Neural crest cell (in vitro differentiated cells): ENCODE measurements around the gene PDSS1. TPM values are rescaled to one million over a fixed set of nuclear protein-coding genes. Genes with fewer than 3 reads are reported as not detected.

Experiments used
- DNase-seq: peaks from one replicate; pipeline ENCODE4 v3.0.0; 2021; ENCODE audit warnings: low read depth, mixed read lengths, low spot score
- H3K27ac Mint-ChIP-seq: one replicate; pipeline ENCODE4 v1.8.0; 2021; ENCODE audit warnings: mild to moderate bottlenecking, mixed read lengths; ENCODE audit not compliant: unreplicated experiment
- H3K27me3 Mint-ChIP-seq: 2 replicates; pipeline ENCODE4 v1.8.0; 2021; ENCODE audit warnings: low read depth, mild to moderate bottlenecking, mixed read lengths
- H3K36me3 Mint-ChIP-seq: 2 replicates; pipeline ENCODE4 v1.8.0; 2021; ENCODE audit warnings: low read depth, mild to moderate bottlenecking, mixed read lengths
- H3K4me1 Mint-ChIP-seq: 2 replicates; pipeline ENCODE4 v1.8.0; 2021; ENCODE audit warnings: mixed read lengths
- H3K4me3 Mint-ChIP-seq: one replicate; pipeline ENCODE4 v1.8.0; 2021; ENCODE audit warnings: mild to moderate bottlenecking, mixed read lengths
- H3K9me3 Mint-ChIP-seq: 2 replicates; pipeline ENCODE4 v1.8.0; 2021; ENCODE audit warnings: mixed read lengths
- total RNA-seq: library from RNA; stranded (reverse); gene quantifications from 2 replicates; pipeline ENCODE4 v1.2.1, GENCODE V29; 2021
- TF ChIP-seq, protein P1 (sequence below): fragments of 200-600 bp; sonication (generic); conservative IDR thresholded peaks from 2 replicates; pipeline ENCODE4 v1.5.0; 2021; ENCODE audit warnings: antibody characterized with exemption, mild to moderate bottlenecking

Gene PDSS1
- total RNA-seq, 1 donor from 2014 or later = 16.7 TPM

DNA sequence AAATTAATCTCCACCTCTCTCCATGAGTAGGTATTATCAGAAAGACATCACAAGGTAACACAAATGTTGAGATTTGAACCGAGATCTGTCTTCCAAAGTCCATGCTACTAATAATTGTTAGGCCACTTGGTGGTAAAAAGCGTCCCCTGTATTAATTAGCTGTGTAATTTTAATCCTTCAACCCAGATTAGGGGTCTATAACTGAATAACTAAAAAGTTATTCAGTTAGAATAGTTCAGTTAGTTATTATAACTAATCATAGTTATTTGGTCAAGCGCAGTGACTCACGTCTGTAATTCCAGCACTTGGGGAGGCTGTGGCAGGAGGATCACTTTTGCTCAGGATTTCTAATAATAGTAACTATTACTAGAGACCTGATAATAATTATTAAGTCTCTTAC, 5.6 kb downstream of the PDSS1 start:
- Mint-ChIP-seq H3K27me3 (no peaks in the 10 kb centered on the region), H3K4me3 (no peak overlapping the region), H3K9me3 (no peaks in the 10 kb centered on the region), H3K27ac (no peak overlapping the region), H3K4me1 (peaks cover 16% of the 10 kb centered on the region), H3K36me3 (peaks cover 29% of the 10 kb centered on the region)
- TF ChIP-seq, protein P1, sequence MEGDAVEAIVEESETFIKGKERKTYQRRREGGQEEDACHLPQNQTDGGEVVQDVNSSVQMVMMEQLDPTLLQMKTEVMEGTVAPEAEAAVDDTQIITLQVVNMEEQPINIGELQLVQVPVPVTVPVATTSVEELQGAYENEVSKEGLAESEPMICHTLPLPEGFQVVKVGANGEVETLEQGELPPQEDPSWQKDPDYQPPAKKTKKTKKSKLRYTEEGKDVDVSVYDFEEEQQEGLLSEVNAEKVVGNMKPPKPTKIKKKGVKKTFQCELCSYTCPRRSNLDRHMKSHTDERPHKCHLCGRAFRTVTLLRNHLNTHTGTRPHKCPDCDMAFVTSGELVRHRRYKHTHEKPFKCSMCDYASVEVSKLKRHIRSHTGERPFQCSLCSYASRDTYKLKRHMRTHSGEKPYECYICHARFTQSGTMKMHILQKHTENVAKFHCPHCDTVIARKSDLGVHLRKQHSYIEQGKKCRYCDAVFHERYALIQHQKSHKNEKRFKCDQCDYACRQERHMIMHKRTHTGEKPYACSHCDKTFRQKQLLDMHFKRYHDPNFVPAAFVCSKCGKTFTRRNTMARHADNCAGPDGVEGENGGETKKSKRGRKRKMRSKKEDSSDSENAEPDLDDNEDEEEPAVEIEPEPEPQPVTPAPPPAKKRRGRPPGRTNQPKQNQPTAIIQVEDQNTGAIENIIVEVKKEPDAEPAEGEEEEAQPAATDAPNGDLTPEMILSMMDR = no peak
- no peak for DNase-seq

DNA sequence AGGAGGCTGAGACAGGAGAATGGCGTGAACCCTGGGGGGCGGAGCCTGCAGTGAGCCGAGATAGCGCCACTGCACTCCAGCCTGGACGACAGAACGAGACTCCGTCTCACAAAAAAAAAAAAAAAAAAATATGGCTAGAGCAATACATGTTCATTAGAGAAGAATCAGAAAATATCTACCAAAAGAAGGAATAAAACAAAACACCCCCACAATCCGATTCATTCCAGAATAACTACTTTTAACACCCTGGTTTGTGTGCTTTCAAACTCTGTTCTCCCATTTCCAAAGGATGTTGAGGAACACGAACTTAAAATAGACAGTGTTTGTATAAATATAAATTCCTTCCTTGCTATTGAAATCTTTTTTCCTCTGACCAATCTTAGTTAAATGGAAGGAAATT, 6.5 kb downstream of the PDSS1 start:
- H3K4me1 Mint-ChIP-seq = peaks cover 8% of the 10 kb centered on the region
- no peak overlapping the region for H3K27ac Mint-ChIP-seq
- H3K4me3 Mint-ChIP-seq = no peak overlapping the region
- DNase-seq = no peak
- TF ChIP-seq, protein P1 = no peak
- no peaks in the 10 kb centered on the region for H3K27me3 Mint-ChIP-seq
- peaks cover 32% of the 10 kb centered on the region for H3K36me3 Mint-ChIP-seq
- H3K9me3 Mint-ChIP-seq = no peaks in the 10 kb centered on the region

DNA sequence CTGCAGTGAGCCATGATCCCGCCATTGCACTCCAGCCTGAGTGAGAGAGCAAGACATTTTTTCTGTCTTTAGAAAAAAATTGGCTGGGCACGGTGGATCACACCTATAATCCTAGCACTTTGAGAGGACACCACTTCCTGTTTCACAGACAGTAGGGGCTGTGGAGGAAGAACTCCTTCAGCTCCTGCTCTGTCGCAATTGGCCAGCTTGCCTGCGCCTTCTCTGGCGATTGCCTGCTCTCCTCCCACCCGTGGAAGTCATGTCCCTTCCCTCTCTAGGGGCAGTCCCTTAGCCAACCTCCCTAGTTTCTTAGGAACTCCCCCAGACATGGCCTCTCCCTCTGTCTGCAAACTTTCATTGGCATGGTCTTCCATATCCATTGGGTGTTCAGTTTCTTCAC, 8.7 kb downstream of the PDSS1 start:
- H3K36me3 Mint-ChIP-seq = peaks cover 25% of the 10 kb centered on the region
- DNase-seq = no peak
- H3K4me3 Mint-ChIP-seq = peak overlapping the region; percentile 44
- H3K4me1 Mint-ChIP-seq = no peaks in the 10 kb centered on the region
- TF ChIP-seq, protein P1 = no peak
- no peaks in the 10 kb centered on the region for H3K9me3 Mint-ChIP-seq
- no peak overlapping the region for H3K27ac Mint-ChIP-seq
- H3K27me3 Mint-ChIP-seq = no peaks in the 10 kb centered on the region

DNA sequence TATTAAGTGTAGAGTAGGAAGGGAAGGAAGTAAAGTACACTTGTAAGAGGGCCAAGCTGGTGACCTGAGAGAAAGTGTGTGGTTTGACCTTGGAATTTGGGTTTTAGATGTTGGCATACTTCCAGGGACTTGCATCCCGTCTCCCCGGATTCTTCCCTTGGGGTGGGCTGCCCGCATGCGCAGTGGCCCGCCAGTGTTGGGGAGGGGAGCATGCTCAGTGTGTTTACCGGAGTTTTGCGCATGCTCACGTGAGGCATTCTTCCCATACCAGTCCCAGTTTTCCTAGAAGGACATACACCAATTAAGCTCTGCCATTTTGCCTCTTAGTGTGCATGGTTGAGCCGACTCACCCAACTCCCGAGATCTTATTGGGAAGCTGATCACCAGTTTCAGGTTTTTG, 9.4 kb downstream of the PDSS1 start:
- H3K9me3 Mint-ChIP-seq = no peaks in the 10 kb centered on the region
- no peak for DNase-seq
- no peaks in the 10 kb centered on the region for H3K4me1 Mint-ChIP-seq
- H3K36me3 Mint-ChIP-seq = peaks cover 24% of the 10 kb centered on the region
- no peak overlapping the region for H3K4me3 Mint-ChIP-seq
- H3K27me3 Mint-ChIP-seq = no peaks in the 10 kb centered on the region
- H3K27ac Mint-ChIP-seq = no peak overlapping the region
- TF ChIP-seq, protein P1 = no peak

DNA sequence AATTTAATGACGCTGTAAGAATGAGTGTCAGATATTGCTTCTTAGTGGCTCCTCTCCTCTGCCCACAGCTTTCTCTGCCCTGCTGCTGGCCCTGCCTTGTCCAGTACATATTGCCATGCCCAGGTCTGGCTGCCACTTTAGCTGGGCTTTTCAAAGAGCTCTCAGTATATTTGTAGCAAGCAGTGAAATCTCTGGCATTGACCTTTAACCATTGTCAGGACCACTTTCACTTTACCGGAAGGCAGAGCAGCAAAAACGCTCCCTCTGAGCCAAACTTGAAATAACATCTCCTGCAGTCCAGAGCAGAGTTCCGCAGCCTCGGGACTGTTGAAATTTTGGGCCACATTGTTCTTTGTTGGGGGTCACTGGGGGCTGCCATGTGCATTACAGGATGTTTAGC, 13.8 kb downstream of the PDSS1 start:
- H3K9me3 Mint-ChIP-seq = no peaks in the 10 kb centered on the region
- TF ChIP-seq, protein P1 = no peak
- H3K4me3 Mint-ChIP-seq = no peak overlapping the region
- H3K4me1 Mint-ChIP-seq = no peaks in the 10 kb centered on the region
- H3K36me3 Mint-ChIP-seq = peaks cover 12% of the 10 kb centered on the region
- H3K27ac Mint-ChIP-seq = no peak overlapping the region
- DNase-seq = no peak
- H3K27me3 Mint-ChIP-seq = no peaks in the 10 kb centered on the region
